HG02840 (cell line): ENCODE results near the gene PRDM7.
"Not testable (repeated sequence)": the region's sequence is repeated elsewhere in the genome, so short reads cannot be mapped to it uniquely, and the experiment has no call there.

Experiments
- ATAC-seq: cut with Tn5 transposase; IDR thresholded peaks from one replicate; pipeline ENCODE4 v1.9.1; 2021; ENCODE audit warnings: mild to moderate bottlenecking, moderate library complexity, moderate number of reproducible peaks; ENCODE audit not compliant: unreplicated experiment, low FRiP score

Gene PRDM7

GRCh38 chr16:90018652-90019542, 58.2 kb downstream of the PRDM7 start, which contains the start of gene DBNDD1:
TSS of gene DBNDD1 (minus strand) at chr16:90019456. CDS start at chr16:90019341, 115 bp downstream.
- ATAC-seq: no peak

DNA sequence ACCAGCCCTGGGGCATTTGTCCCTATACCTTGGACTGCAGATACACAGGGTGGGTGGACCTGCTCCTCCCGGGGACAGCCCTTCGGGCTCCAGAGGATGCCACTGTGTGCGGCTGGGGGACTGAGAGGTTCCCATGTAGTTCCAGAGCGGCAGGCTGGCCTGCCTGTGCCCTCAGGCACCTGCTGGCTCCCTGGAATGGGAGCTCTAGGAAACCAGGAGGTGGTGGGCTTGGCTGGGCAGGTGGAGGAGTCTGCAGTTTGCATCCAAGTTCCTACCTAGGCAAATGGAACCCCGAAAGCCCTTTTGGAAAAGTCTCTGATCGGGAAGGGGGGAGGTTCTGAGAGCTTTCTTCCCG, 58.9 kb downstream of the PRDM7 start:
- ATAC-seq: no peak

GRCh38 chr16:90016339-90016950, 60.7 kb downstream of the PRDM7 start:
- no peak for ATAC-seq

GRCh38 chr16:90015586-90016338, 61.4 kb downstream of the PRDM7 start:
- no peak for ATAC-seq

DNA sequence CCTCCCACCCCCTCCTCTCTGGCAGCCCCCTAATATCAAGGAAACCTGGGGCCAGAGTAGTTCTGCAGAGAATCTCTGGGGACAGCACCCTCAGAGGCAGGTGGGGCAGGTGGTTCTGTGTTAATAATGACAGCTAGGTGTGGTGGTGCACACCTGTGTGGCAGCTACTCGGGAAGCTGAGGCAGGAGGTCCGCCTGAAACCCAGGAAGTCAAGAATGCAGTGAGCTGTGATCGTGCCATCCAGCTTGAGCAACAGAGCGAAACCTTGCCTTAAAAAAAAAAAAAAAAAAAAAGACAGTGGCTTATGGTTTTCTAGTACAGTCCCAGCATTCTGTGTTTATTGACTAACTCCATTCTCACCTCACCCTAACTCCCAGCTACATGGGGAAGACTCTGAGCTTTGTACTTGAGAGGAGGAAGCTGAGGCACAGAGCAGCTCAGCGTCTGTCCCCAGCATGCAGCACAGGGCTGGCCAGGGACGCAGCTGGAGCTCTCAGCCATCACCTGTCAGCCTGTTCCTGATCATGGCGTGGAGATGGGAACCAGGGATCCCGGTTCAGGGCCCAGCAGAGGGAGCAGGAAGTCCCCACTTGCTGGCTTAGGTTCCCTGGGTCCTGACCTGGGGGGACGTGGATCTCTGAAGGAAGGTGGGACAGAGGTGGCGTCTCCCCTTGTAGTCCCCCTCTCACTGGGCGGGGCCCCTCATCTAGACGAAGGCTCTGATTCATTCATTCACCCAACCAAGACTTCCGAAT, 64.0 kb downstream of the PRDM7 start:
- no peak for ATAC-seq

- no peak for ATAC-seq
Measured at GRCh38 chr16:90011908-90012501, 65.1 kb downstream of the PRDM7 start.

GRCh38 chr16:90011508-90011819, 65.7 kb downstream of the PRDM7 start:
- no peak for ATAC-seq

GRCh38 chr16:90010676-90011507, 66.2 kb downstream of the PRDM7 start:
- no peak for ATAC-seq

- no peak for ATAC-seq
Measured at GRCh38 chr16:90009172-90009899, 67.8 kb downstream of the PRDM7 start.

DNA sequence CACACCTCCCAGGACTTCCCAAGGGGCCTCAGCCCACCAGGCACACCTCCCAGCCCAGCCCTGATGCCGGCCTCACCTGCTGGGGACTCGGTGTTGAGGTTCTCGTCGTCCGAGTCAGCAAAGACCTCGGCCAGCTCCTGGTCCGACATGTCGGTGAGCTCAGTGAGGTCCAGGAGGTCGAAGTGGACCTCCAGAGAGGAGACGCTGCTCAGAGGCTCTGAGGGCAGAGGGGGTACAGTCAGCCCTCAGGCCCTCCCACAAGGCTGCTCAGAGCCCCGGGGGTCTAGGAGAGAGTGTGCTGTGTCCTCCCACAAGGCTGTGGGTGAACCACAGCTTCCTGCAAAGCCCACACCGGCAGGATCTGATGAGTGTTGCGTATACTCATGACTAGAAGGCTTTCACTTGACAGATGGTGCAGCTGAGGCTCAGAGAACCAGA, 68.4 kb downstream of the PRDM7 start:
- no peak for ATAC-seq

- ATAC-seq: not testable (repeated sequence)
Measured at GRCh38 chr16:90007635-90008234, 69.4 kb downstream of the PRDM7 start.

DNA sequence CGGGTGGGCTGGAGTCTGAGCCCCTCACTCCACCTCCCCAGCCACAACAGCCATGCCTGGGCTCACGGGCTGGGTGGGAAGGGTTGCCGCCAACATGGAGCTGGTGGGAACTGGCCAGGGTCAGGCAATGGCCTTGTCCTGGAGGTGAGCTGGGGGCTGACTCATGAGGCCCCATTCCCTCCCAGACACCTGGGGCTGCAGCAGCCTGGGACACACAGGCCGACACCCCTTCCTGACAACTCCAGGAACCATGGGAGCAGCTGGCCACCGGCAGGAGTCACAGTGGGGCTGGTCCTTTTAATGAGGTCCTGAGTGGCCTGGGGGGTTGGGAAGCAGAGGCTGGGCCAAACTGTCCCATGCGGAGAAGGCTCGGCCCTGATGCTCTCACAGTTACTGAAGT, 70.1 kb downstream of the PRDM7 start:
- no peak for ATAC-seq
